Stomach smooth muscle (tissue), 2 donors: ENCODE results near the gene TST.

Source experiments
- H3K27ac ChIP-seq: one replicate; pipeline ENCODE4 v1.7.0; 2013; ENCODE audit warnings: mild to moderate bottlenecking, low read length, inconsistent platforms
- H3K27me3 ChIP-seq, 2 donors: one replicate each; pipeline ENCODE4 v1.7.0; 2013; ENCODE audit warnings: low read length in 2 of 2; ENCODE audit not compliant: insufficient read depth in 2 of 2, control insufficient read depth in 1 of 2
- H3K36me3 ChIP-seq, 2 donors: one replicate each; pipeline ENCODE4 v1.7.0; 2013; ENCODE audit warnings: low read length in 2 of 2; ENCODE audit not compliant: control insufficient read depth in 2 of 2, insufficient read depth in 2 of 2
- H3K4me1 ChIP-seq: one replicate; pipeline ENCODE4 v1.7.0; 2013; ENCODE audit warnings: low read length; ENCODE audit not compliant: control insufficient read depth, insufficient read depth
- H3K4me3 ChIP-seq, 2 donors: one replicate each; pipeline ENCODE4 v1.7.0; 2013; ENCODE audit warnings: low read length in 2 of 2
- H3K9ac ChIP-seq, 2 donors: one replicate each; pipeline ENCODE4 v1.7.0; 2013; ENCODE audit warnings: low read length in 2 of 2, mild to moderate bottlenecking in 1 of 2
- H3K9me3 ChIP-seq, 2 donors: one replicate each; pipeline ENCODE4 v1.7.0; 2013; ENCODE audit warnings: low read length in 2 of 2; ENCODE audit not compliant: control insufficient read depth in 2 of 2
- donor health status: healthy.
- donor health status: Pancreatic carcinoma.

The TST gene

GRCh38 chr22:36963302-36963701, 55.9 kb downstream of the TST start:
- no peaks in the 10 kb centered on the region for H3K4me1 ChIP-seq

GRCh38 chr22:36961626-36962025, 57.6 kb downstream of the TST start:
- peaks cover 3 to 11% of the 10 kb centered on the region in 2 donors for H3K27me3 ChIP-seq
- H3K9me3 ChIP-seq: no peaks in the 10 kb centered on the region
- H3K27ac ChIP-seq: no peak overlapping the region
- no peak overlapping the region for H3K4me3 ChIP-seq
- no peaks in the 10 kb centered on the region for H3K36me3 ChIP-seq
- no peak overlapping the region for H3K9ac ChIP-seq
- no peaks in the 10 kb centered on the region for H3K4me1 ChIP-seq

More at GRCh38 chr22:36963302-36963701, 55.9 kb downstream of the TST start:
- Histone ChIP-seq H3K4me3 (no peak overlapping the region), H3K9ac (no peak overlapping the region), H3K36me3 (no peaks in the 10 kb centered on the region), H3K27me3 (peaks cover 3 to 11% of the 10 kb centered on the region in 2 donors), H3K9me3 (no peaks in the 10 kb centered on the region), H3K27ac (no peak overlapping the region)
